PC-3 (cell line): Measurements from ENCODE around the gene SKIC8. TPM values are rescaled to one million over a fixed set of nuclear protein-coding genes. Genes with fewer than 3 reads are reported as not detected.

Experiments used
- ATAC-seq: fragments of 200-7000 bp; cut with Tn5 transposase; 2 replicates; pipeline ENCODE4 v1.9.1; 2020; ENCODE audit warnings: mild to moderate bottlenecking, moderate library complexity
- BruUV-seq: library from RNA; stranded (reverse); fragments of 400-500 nt; replicated peaks from 2 replicates; lab custom pipeline; 2021; lab: Mats Ljungman, UMichigan
- CTCF ChIA-PET: fragments of 300-600 bp; sonication (Branson Sonifier 250); formaldehyde crosslinking; loops from one replicate; lab custom pipeline; 2022; ENCODE audit warnings: antibody characterized with exemption; lab: Charles Lee
- POLR2A ChIA-PET: fragments of 300-600 bp; sonication (Branson Sonifier 250); formaldehyde crosslinking; loops from one replicate; lab custom pipeline; 2022; ENCODE audit warnings: antibody characterized with exemption; ENCODE audit not compliant: unreplicated experiment; lab: Charles Lee
- DNase-seq: peaks from one replicate; pipeline ENCODE4 v3.0.0-alpha.2; 2015
- H2AFZ ChIP-seq: fragments of 300-600 bp; sonication (generic); 2 replicates; pipeline ENCODE4 v1.6.0; 2016; ENCODE audit warnings: antibody characterized with exemption, low read length
- H3F3A ChIP-seq: fragments of 300-600 bp; sonication (generic); one replicate; pipeline ENCODE4 v1.6.0; 2017; ENCODE audit warnings: antibody characterized with exemption, low read length, control low read depth, mild to moderate bottlenecking; ENCODE audit not compliant: unreplicated experiment
- H3K27ac ChIP-seq: fragments of 300-600 bp; sonication (generic); 2 replicates; pipeline ENCODE4 v1.5.1; 2016; ENCODE audit warnings: mild to moderate bottlenecking, low read length
- H3K27me3 ChIP-seq: fragments of 300-600 bp; sonication (generic); 2 replicates; pipeline ENCODE4 v1.6.1; 2016; ENCODE audit warnings: low read length, mixed read lengths
- H3K36me3 ChIP-seq: fragments of 300-600 bp; sonication (generic); 2 replicates; pipeline ENCODE4 v1.6.1; 2016; ENCODE audit warnings: low read depth, mixed run types, low read length, mixed read lengths
- H3K4me1 ChIP-seq: fragments of 300-600 bp; sonication (generic); 2 replicates; pipeline ENCODE4 v1.5.1; 2016; ENCODE audit warnings: low read length; ENCODE audit not compliant: insufficient read depth
- H3K4me2 ChIP-seq: fragments of 300-600 bp; sonication (generic); 2 replicates; pipeline ENCODE4 v1.6.0; 2016; ENCODE audit warnings: low read length
- H3K4me3 ChIP-seq: fragments of 300-600 bp; sonication (generic); 2 replicates; pipeline ENCODE4 v1.5.1; 2016; ENCODE audit warnings: mild to moderate bottlenecking, low read length, mixed read lengths
- H3K79me2 ChIP-seq: fragments of 300-600 bp; sonication (generic); 2 replicates; pipeline ENCODE4 v1.6.1; 2017; ENCODE audit warnings: low read length, mixed read lengths
- H3K9ac ChIP-seq: fragments of 300-600 bp; sonication (generic); 2 replicates; pipeline ENCODE4 v1.6.0; 2016; ENCODE audit warnings: mild to moderate bottlenecking, low read length
- H3K9me2 ChIP-seq: fragments of 300-600 bp; sonication (generic); replicated peaks from 2 replicates; pipeline ENCODE4 v1.6.1; 2016; ENCODE audit warnings: mixed run types, low read length, mixed read lengths
- H3K9me3 ChIP-seq: fragments of 300-600 bp; sonication (generic); 2 replicates; pipeline ENCODE4 v1.6.1; 2016; ENCODE audit warnings: low read length, mixed read lengths
- H4K20me1 ChIP-seq: fragments of 300-600 bp; sonication (generic); 2 replicates; pipeline ENCODE4 v1.6.1; 2016; ENCODE audit warnings: low read length, mixed read lengths
- EZH2 ChIP-seq: fragments of 300-600 bp; sonication (generic); IDR thresholded peaks from one replicate; pipeline ENCODE4 v1.6.1; 2017; ENCODE audit warnings: antibody characterized with exemption, mild to moderate bottlenecking, low read length; ENCODE audit not compliant: unreplicated experiment
- EZH2phosphoT487 ChIP-seq: fragments of 300-600 bp; sonication (generic); IDR thresholded peaks from 2 replicates; pipeline ENCODE4 v1.6.1; 2018; ENCODE audit warnings: mild to moderate bottlenecking, antibody characterized with exemption, low read length, borderline replicate concordance
- intact Hi-C: fragments of 100-400 bp; cut with micrococcal nuclease; formaldehyde crosslinking; loops from 2 replicates; pipeline ENCODE4 v1.9.0; 2023
- total RNA-seq: library from RNA; depleted of rRNA; stranded (reverse); fragments of >200 nt; gene quantifications from 2 replicates; pipeline ENCODE4 v1.2.3, GENCODE V29; 2014
- TF ChIP-seq, protein P1 (sequence below): fragments of 300-600 bp; sonication (generic); conservative IDR thresholded peaks from 2 replicates; pipeline ENCODE4 v1.5.1; 2017; ENCODE audit warnings: antibody characterized with exemption, low read depth, mild to moderate bottlenecking, low read length

The SKIC8 gene
- total RNA-seq, 1 experiment from 2014 or later: 56.1 TPM

DNA sequence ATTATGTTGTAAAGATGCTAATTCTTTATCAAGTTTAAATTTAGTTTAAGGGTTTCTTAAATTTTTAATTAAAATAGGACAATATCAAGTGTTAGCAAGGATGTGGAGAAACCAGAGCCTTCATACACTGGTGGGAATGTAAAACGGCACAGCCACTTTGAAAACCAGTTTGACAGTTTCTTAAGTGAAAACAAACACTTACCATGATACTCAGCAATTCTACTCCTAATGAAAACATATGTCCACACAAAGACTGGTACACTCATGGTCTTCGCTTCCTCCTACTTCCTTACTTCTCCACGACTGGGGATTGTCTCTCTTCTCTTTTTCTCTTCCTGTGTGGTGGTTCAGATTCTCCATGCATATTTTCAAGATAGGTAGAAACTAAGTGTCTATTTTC lies 9.2 kb downstream of the SKIC8 start:
- Histone ChIP-seq H4K20me1 (no peaks in the 10 kb centered on the region), H2AFZ (no peak overlapping the region), H3K27ac (no peak overlapping the region), H3K79me2 (no peaks in the 10 kb centered on the region), H3F3A (no peaks in the 10 kb centered on the region), H3K27me3 (no peaks in the 10 kb centered on the region), H3K4me3 (no peak overlapping the region), H3K9me2 (no peaks in the 10 kb centered on the region), H3K36me3 (peaks cover 45% of the 10 kb centered on the region; the same call in 1 of the 2 replicates), H3K9me3 (no peaks in the 10 kb centered on the region), H3K9ac (no peak overlapping the region), H3K4me2 (no peak overlapping the region), H3K4me1 (peaks cover 16% of the 10 kb centered on the region)
- ChIA-PET CTCF (no interaction called here), POLR2A (no interaction called here)
- ATAC-seq (no peak), DNase-seq (no peak)
- intact Hi-C loops: no loop called here
- no TSS peak for BruUV-seq
- TF ChIP-seq, protein P1, sequence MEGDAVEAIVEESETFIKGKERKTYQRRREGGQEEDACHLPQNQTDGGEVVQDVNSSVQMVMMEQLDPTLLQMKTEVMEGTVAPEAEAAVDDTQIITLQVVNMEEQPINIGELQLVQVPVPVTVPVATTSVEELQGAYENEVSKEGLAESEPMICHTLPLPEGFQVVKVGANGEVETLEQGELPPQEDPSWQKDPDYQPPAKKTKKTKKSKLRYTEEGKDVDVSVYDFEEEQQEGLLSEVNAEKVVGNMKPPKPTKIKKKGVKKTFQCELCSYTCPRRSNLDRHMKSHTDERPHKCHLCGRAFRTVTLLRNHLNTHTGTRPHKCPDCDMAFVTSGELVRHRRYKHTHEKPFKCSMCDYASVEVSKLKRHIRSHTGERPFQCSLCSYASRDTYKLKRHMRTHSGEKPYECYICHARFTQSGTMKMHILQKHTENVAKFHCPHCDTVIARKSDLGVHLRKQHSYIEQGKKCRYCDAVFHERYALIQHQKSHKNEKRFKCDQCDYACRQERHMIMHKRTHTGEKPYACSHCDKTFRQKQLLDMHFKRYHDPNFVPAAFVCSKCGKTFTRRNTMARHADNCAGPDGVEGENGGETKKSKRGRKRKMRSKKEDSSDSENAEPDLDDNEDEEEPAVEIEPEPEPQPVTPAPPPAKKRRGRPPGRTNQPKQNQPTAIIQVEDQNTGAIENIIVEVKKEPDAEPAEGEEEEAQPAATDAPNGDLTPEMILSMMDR: no peak
- TF ChIP-seq EZH2phosphoT487: no peak
- TF ChIP-seq EZH2: no peak

- Histone ChIP-seq H3K4me3 (no peak overlapping the region), H3K9me2 (no peaks in the 10 kb centered on the region), H3K27me3 (no peaks in the 10 kb centered on the region), H2AFZ (no peak overlapping the region), H3K36me3 (peaks cover 54% of the 10 kb centered on the region), H4K20me1 (no peaks in the 10 kb centered on the region), H3K9me3 (no peaks in the 10 kb centered on the region), H3K4me2 (no peak overlapping the region), H3K27ac (no peak overlapping the region), H3K9ac (no peak overlapping the region), H3K4me1 (no peaks in the 10 kb centered on the region), H3K79me2 (no peaks in the 10 kb centered on the region), H3F3A (no peaks in the 10 kb centered on the region)
- no TSS peak for BruUV-seq
- intact Hi-C loops: no loop called here
- no peak for TF ChIP-seq EZH2phosphoT487
- TF ChIP-seq EZH2: no peak
- TF ChIP-seq, protein P1: no peak
- ChIA-PET CTCF (no interaction called here), POLR2A (no interaction called here)
- DNase-seq (no peak), ATAC-seq (no peak)
Observed at GRCh38 chr15:78284758-78285157, 14.7 kb downstream of the SKIC8 start.

GRCh38 chr15:78282324-78282723 lies 17.1 kb downstream of the SKIC8 start:
- Histone ChIP-seq H3K27ac (no peak overlapping the region), H3K9me2 (no peaks in the 10 kb centered on the region), H3K9me3 (no peaks in the 10 kb centered on the region), H3K4me3 (no peak overlapping the region), H3K79me2 (no peaks in the 10 kb centered on the region), H4K20me1 (no peaks in the 10 kb centered on the region), H2AFZ (no peak overlapping the region), H3K36me3 (peaks cover 41% of the 10 kb centered on the region), H3K4me2 (no peak overlapping the region), H3F3A (no peaks in the 10 kb centered on the region), H3K27me3 (no peaks in the 10 kb centered on the region), H3K9ac (no peak overlapping the region), H3K4me1 (no peaks in the 10 kb centered on the region)
- POLR2A ChIA-PET: interaction anchor here (0.6 kb wide), 1 partner anchor 226 kb away, joined by 3 read pairs; no protein-coding TSS in a partner anchor
- TF ChIP-seq EZH2phosphoT487 (no peak), EZH2 (no peak)
- TF ChIP-seq, protein P1: no peak
- CTCF ChIA-PET: no interaction called here
- BruUV-seq: no TSS peak
- intact Hi-C loops: no loop called here
- no peak for ATAC-seq
- DNase-seq: no peak
